Measurements from ENCODE around the gene GRIK1.

GRIK1 gene

GRCh38 chr21:29549614-29550013, 390.2 kb downstream of the GRIK1 start:
- H3K27ac ChIP-seq, result no peak overlapping the region
- no peak for TF ChIP-seq CTCF (conservative IDR thresholded peaks at IDR 0.05)

- no peak overlapping the region for H3K27ac ChIP-seq
- TF ChIP-seq CTCF (conservative IDR thresholded peaks at IDR 0.05), result no peak
Measured at GRCh38 chr21:29547998-29548397, 391.8 kb downstream of the GRIK1 start.

GRCh38 chr21:29546071-29546470, 393.7 kb downstream of the GRIK1 start:
- no peak overlapping the region for H3K27ac ChIP-seq
- TF ChIP-seq CTCF (conservative IDR thresholded peaks at IDR 0.05), result no peak

GRCh38 chr21:29540289-29540688, 399.5 kb downstream of the GRIK1 start:
- H3K27ac ChIP-seq, result no peak overlapping the region
- TF ChIP-seq CTCF (conservative IDR thresholded peaks at IDR 0.05), result no peak

GRCh38 chr21:29538115-29538514, 401.7 kb downstream of the GRIK1 start:
- no peak overlapping the region for H3K27ac ChIP-seq
- TF ChIP-seq CTCF (conservative IDR thresholded peaks at IDR 0.05), result no peak

GRCh38 chr21:29534448-29534847, 405.3 kb downstream of the GRIK1 start:
- TF ChIP-seq CTCF (conservative IDR thresholded peaks at IDR 0.05), result no peak
- H3K27ac ChIP-seq, result no peak overlapping the region

- no peak for TF ChIP-seq CTCF (conservative IDR thresholded peaks at IDR 0.05)
- no peak overlapping the region for H3K27ac ChIP-seq
Measured at GRCh38 chr21:29529139-29529538, 410.7 kb downstream of the GRIK1 start.

GRCh38 chr21:29526545-29526944, 413.3 kb downstream of the GRIK1 start:
- no peak for TF ChIP-seq CTCF (conservative IDR thresholded peaks at IDR 0.05)
- no peak overlapping the region for H3K27ac ChIP-seq

Data from VCaP (cell line).